GM10847 (cell line): ENCODE data around the gene TTC39B.

Source experiments
- POLR2A ChIP-seq: IDR thresholded peaks from 2 replicates; pipeline ENCODE4 v1.6.1; 2011; ENCODE audit not compliant: insufficient read length; ENCODE audit errors: extremely low read depth

The TTC39B gene

DNA sequence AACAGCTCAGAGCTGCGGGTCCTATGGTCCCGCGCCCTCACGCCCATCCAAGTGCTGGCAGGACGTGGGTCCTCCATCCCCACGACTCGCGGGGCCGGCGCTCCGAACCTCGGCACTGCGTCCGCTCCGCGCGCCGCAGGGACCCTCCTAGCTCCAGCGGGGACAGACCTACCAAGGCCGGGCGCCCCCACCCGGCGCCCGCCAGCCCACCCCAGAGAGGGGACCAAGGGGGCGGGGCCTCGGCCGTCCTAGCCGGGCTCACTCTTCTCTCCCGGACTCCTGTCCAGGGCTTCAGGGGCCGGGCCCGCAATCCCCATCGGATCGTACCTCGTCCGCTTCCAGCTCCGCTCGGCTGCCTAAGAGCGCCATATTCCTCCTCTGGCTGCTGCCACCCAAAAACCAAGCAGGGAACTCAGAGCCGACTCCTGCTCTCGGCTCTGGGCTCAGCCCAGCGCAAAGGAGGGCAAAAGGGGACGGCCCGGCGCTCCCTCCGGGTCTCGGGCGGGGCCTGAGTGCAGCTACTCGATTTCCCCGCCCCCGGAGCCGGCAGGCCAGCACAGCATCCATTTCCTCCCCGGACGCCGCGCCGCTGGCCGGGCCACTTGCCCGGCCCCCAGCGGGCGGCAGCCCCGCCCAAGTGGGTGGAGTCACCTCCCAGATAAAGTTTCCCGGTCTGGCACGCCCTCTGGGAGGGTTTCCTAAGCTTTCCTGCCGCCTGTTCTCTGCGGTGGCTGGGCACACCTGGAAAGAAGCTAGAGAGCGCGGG is at the start of gene TTC39B:
TTC39B (minus strand) TSS at position 460 of the 766 bp plus-strand sequence; CDS start at position 369, 91 bp downstream.
- TF ChIP-seq POLR2A = no peak

DNA sequence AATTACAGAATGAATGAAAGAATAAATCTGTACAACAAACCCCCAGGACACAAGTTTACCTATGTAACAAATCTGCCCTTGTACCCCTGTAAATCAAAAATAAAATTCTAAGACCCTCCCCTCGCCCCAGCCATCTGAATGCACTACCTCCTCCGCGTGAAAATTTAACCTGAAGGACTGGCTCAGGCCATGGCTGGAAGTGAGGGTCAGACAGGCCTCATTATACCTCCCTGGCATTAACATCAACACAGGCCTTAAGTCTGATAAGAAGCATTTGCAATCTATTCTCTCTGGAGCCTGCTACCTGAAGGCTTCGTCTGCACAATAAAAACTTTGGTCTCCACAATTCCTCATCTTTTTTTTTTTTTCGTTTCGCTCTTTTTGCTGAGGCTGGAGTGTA is 48.7 kb upstream of the TTC39B start:
- no peak for TF ChIP-seq POLR2A

DNA sequence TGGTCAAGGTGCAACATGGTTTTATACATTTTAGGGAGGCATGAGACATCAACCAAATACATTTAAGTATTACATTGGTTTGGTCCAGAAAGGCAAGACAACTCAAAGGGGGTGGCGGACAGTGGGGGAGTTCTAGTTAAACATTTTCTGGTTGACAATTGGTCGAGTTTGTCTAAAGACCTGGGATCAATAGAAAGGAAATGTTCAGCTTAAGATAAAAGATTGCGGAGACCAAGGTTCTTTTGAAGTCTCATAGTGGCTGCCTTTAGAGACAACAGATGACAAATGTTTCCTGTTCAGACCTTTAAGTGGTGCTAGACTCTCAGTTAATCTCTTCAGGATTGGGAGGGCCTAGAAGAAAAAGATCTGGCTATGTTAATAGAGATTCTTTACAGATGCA is 47.7 kb upstream of the TTC39B start:
- no peak for TF ChIP-seq POLR2A

DNA sequence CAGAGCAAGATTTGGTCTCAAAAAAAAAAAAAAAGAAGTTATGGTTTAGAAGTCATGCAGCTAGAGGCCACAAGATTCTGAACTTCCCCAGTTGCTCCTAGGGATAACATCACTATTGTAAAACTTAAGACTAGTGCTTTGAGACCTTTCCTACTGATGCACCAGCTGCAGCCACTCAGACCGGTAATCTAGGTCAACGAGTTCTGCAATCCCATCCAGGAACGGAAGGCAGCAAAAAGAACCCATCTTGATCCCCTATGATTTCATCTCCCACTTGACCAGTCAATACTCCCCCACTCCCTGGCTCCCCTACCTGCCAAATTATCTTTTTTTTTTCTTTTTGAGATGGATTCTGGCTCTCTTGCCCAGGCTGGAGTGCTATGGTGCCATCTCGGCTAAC is 46.9 kb upstream of the TTC39B start:
- no peak for TF ChIP-seq POLR2A

DNA sequence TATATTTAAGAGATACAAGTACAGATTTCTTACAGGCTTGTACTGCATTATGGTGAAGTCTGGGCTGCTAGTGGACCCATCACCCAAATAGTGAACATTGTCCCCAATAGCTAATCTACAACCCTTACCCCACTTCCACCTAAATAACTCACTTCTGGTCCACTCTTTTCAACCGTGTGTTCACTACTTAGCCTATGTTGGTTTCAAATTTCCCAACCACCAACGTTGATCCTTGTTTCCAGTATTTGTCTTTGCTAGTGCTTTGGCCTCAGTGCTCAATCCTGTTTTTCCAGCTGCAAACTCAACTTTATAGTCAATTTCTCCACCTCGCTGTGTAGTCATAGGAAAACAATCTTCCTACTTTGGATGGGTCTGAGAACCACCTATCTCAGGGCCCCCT is 45.3 kb upstream of the TTC39B start:
- TF ChIP-seq POLR2A = no peak

DNA sequence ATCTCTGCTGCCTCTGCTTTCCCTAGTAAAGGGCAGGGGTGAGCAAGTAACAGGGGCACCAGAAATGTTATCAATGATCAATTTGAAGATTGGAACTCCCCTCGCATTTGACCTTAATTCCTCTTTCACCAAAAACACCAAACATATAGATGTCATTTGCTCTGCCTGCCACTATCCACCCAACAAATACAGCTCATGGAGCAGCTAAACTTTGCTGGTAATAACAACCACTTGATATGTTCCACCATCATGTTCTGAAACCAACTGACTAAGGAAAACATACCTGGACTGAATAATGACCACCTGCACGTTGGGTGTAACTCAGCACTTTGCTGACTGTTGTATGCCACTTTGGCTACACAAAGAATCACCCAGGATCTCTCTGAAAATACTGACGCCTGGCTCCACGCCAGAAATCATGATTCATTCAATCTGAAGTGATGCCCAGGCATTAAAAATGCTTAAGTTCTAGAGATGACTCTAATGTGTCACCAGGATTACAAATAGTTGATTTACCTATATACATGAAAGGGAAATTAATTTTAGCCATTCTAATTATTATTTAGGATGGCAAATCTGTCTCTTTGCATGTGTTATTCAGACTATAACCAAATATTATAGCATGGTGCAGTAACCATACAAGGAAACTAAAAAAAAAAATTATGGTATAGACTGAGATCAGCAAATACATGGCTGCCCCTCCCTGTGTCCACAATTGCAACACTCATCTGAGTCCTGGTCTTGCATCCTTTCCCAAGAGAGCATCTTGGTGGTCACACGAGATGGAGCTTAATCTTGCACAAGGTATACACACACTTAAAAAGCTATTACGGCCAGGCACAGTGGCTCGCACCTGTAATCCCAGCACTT is 43.1 kb upstream of the TTC39B start:
- TF ChIP-seq POLR2A = no peak

DNA sequence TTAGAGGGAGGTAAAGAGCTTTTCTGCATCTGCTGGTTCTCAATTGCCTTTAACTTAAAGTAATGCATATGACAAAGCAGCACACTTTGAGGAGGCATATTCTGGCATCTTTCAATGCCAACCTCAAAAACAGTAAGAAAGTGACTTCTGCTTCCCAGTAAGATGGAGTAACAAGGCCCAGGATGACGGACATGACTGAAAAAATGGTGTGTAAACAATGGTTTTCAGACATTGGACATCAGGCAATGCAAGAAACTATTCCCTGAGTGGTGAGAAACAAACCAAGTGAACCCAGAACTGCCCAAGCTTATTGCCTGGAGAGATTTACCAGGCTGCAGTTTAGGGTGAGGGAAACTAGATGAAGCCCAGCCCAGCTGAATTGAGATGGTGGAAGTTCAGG is 39.8 kb upstream of the TTC39B start:
- no peak for TF ChIP-seq POLR2A

DNA sequence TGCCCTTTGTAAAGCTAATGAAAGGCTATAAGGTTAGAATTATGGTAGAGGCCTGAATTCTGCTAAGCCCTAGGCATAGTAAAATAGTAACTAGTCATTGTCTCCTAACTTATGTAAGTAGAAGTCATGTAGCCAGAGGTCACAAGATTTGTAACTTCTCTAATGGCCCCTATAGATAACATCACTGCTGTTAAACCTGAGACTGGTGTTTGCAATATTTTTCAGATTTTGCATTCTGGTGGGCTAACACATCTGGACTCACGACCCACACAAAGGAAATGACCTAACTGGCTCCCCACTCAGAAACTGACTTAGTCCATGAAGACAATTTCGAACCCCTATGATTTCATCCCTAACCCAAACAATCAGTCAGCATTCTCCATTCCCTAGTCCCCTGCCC is 37.2 kb upstream of the TTC39B start:
- no peak for TF ChIP-seq POLR2A

DNA sequence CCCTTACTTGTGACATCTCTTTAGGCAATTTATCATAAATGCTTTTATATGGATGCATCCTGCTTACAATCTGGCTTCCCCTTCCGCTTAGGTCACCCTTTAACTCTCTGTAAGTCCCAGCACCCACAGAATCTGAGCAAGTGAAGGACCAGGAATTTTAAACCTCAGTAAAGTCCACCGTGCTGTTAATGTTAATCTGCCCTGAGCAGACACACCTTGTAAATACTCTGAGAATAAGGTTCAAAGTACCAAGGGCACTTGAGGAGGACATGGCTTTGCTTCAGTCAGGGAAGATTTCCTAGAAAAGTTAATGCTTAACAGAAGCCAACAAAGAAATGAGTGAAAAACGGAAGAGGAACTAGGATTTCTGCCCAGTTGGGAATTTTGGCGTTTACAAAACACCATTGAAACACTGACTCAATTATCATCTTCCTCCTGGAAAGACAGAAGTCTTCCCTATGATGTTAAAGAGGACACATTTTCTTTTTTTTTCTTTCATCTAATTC is 26.4 kb upstream of the TTC39B start:
- no peak for TF ChIP-seq POLR2A

DNA sequence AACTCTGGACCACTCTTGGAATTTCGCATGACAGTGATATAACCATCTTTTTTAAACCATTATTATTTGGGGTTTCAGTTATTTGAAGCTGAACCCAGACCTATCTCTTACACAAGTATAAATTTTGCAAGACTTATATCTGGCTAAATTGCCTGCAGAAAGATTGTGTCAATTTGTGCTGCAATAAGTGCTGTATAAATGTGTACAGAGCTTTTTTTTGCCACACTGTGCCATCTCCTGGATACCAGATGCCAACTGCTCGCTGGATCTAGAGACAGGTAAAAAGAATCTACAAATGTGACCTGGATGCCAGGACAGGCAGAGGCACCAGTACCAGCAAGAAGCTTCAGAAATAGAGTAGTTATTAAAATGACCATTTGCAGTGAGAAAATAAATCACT is 25.9 kb upstream of the TTC39B start:
- no peak for TF ChIP-seq POLR2A

DNA sequence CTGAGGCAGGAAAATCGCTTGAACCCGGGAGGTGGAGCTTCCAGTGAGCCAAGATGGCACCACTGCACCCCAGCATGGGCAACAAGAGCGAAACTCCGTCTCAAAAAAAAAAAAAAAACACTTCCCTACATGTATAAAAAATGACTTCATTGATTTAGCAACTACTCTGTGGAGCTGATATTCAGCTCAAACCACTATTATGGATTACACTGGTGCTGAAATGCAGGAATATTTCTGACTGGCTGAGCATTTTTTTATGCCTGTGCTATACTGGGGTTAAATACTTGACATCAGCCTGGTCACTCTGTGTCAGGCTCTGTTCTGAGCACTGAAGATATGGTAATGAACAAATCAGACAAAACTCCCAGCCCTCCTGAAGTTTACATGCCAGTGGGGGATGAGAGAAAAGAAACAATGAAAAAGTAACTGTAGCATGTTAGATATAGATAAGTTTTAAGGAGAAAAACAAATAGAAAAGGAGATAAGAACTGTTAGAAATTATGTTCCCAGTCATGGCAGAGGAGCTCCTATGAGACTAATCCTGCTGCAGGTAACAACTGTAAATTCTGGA is 22.6 kb upstream of the TTC39B start:
- TF ChIP-seq POLR2A = no peak

DNA sequence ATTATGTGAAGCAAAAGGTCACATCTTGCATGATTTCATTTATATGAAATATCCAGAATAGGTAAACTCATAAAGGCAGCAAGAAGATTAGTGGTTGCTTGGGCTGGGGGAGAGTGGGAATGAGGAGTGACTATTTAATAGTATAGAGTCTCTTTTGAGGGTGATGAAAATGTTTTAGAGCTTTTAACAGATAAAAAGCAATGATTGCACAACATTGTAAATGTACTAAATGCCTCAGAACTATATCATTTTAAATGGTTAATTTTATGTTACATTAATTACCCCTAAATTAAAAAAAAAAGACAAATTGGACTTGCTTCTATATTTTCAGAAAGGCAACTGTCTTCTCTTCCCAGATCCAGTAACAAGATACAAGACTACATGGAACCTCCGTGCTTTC is 21.9 kb upstream of the TTC39B start:
- no peak for TF ChIP-seq POLR2A

DNA sequence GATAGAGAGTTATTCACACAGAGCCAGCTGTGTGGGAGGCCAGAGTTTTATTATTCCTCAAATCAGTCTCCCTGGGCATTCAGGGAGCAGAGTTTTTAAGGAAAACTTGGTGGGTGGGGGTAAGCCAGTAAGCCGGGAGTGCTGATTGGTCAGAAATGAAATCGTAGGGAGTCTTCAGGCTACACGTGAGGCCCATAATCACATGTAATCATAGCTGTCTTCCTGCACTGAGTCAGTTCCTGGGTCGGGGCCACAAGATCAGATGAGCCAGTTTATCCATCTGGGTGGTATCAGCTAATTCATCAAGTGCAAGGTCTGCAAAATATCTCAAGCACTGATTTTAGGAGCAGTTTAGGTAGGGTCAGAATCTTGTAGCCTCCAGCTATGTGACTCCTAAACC is 10.8 kb upstream of the TTC39B start:
- no peak for TF ChIP-seq POLR2A

DNA sequence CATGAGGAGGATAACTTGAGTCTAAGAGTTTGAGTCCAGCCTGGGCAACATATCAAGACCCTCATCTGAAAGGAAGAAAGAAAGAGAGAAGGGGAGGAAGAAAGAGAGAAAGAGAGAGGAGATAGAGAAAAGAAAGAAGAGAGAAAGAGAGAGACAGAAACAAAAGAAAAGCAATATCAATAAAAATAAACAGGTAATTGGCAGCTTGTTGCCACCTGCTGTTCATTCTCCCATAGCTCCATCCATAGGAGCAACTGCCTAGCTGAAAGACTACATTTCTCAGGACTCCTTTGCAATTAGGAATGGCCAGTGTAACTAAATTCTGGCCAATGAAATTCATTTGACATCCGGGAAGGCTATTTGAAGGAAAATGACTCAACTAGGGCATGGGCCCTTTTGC is 4.6 kb upstream of the TTC39B start:
- TF ChIP-seq POLR2A = no peak

DNA sequence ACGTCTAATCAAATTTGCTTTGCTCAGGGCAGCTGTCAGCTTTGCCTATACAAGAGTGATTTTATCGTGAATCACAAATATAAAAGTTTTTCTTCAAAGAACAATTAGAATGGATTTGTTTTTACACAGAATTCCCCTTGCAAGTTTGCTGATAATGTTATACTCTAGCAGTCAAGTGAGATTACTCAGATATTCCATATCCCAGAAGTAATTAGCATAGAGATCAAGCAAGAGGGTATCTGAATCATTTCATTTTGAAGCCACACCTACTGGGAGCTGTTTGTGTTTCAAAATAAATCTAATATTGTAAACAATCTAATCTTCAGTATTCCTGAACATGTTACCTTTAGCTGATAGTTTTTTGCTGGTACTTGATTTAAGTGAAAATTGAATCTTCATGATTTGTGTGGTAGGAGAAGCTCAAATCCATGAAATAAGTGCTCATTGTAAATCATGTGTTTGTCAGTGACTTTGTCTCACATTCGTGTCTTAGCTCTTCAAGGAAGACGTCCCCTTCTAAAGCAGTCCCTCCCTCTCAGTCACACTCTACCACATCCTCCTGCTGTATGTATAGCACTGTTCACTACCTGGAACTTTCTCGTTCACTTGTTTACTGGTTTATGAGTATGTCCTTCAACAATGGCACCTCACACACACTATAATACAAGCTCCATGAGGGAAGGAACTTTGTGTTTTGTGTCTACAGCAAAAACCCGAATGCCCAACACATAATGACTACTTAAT is 3.3 kb upstream of the TTC39B start:
- TF ChIP-seq POLR2A = no peak

DNA sequence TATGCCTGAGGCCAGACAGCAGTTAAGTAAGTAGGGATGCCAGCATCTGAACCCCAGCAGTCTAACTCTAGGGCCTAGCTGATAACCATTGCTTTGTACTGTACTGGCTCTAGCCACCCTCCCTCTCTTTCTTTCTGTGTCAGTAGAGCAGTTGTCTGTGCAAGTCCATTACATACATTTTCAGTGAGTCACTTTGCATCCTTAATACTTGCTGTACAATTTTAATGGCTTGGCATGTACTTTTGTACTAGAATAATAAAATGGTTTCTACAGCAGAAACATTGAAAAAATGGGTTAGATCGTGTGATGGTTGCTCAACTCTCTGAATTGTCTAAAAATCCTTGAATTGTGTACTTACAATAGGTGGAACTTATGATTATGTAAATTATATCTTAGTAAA is 1.5 kb upstream of the TTC39B start:
- no peak for TF ChIP-seq POLR2A

DNA sequence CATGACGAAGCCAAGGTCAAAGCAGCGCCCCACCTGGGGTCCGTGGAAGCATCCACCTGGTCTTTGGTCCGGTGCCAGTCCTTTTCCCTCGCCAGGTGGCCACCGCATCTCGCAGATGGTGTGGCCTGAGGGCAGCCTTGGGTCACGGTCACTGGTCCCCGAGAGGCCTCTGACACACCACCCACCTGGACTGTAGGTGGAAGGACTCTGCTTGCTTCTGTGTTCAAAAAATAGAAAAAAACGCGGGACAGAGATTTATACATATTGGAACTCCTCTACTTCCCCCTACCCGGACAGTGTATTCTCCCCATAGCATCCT is 466 bp upstream of the TTC39B start:
- TF ChIP-seq POLR2A = no peak
